HuH-7.5 (cell line): ENCODE data around the gene MB.
"Not testable (repeated sequence)": the region's sequence is repeated elsewhere in the genome, so short reads cannot be mapped to it uniquely, and the experiment has no call there.

Experiments used
- DNase-seq: peaks from one replicate; pipeline ENCODE4 v3.0.0; 2011; ENCODE audit warnings: low spot score

The MB gene

GRCh38 chr22:35637254-35637653, 20.1 kb upstream of the MB start:
- DNase-seq: no peak

DNA sequence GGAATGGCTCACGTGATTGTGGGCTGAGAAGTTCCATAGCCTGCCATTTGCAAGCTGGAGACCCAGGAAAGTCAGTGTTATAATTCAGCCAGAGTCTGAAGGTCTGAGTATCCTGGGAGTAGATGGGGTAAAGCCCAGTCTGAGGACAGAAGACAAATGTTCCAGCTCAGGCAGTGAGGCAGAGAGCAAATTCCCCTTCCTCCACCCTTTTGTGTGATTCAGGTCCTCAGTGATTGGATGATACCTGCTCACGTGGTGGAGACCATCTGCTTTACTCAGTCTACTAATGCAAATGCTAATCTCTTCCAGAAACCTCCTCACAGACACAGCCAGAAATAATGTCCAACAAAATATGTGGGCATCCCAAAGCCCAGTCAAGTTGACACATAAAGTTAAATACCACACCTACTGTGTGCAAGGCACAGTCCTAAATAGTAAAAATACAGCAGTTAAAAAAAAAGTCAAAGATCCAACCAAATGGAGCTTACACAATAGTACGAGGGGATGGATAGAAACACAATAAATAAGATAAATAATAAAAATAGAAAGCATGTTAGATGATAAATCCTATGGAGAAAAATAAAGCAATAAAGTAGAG, 17.9 kb upstream of the MB start:
- no peak for DNase-seq

DNA sequence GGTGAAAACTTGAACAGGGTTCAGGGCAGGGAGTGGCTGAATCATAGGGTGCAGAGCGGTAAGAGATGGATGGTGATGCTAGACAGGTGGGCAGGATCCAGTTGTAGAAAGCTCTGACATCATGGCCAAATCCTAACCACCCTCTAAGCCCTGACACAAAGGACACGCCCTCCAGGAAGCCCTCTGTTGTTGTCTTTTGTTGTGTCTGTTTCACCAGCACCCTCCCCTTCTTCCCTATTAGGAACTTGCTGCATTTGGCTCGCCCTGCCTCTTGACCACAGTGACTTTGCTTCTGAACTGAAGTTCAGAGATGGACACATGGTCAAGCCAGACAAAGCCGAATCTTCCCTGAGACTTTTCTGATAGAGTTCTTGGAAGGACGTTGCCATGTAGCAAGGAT, 16.9 kb upstream of the MB start:
- no peak for DNase-seq

- no peak for DNase-seq
These were observed 16.4 kb upstream of the MB start for GRCh38 chr22:35633520-35633919.

- no peak for DNase-seq
These were observed 15.8 kb upstream of the MB start for GRCh38 chr22:35632935-35633334.

GRCh38 chr22:35631597-35631996, 14.5 kb upstream of the MB start:
- peak; percentile 37 for DNase-seq

DNA sequence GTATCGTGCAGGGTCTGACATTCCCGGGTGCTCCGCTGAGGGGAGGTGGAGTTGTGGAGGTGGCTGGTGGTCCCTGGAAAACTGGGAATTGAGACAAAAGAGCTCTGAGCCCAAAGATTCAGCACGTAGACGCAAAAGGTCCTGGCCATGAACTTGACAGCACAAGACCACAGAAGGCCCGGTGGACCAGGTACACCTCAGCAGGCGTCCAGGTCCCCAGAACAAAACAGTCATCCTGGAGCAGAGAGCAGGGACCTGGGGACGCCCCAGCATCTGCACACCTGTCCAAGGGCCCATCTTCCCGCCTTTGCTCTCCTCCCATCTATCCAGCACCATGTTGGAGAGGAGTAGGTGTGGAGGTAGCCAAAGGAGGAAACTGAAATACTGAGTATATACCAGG, 13.8 kb upstream of the MB start:
- DNase-seq: no peak

GRCh38 chr22:35630387-35630793, 13.3 kb upstream of the MB start:
- DNase-seq: no peak

GRCh38 chr22:35629406-35630216, 12.5 kb upstream of the MB start:
- no peak for DNase-seq

DNA sequence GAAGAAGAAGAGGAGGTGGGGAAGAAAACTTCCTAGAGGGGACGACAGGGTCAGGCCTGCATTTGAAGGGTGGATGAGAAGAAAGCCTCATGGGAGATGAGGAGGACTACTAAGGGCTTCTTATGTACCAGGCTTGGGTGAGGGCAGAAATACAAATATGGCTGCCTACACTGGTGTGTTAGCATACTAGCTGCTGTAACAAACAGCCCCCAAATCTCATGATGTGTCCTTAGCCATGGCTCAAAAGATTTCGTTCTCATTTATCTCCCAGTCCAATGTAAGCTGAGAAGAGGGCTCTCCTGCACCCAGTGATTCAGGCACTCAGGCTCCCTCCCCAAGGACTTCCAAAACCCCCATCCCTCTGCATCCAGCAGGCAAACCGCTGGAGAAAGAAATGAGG, 11.6 kb upstream of the MB start:
- DNase-seq: no peak

DNA sequence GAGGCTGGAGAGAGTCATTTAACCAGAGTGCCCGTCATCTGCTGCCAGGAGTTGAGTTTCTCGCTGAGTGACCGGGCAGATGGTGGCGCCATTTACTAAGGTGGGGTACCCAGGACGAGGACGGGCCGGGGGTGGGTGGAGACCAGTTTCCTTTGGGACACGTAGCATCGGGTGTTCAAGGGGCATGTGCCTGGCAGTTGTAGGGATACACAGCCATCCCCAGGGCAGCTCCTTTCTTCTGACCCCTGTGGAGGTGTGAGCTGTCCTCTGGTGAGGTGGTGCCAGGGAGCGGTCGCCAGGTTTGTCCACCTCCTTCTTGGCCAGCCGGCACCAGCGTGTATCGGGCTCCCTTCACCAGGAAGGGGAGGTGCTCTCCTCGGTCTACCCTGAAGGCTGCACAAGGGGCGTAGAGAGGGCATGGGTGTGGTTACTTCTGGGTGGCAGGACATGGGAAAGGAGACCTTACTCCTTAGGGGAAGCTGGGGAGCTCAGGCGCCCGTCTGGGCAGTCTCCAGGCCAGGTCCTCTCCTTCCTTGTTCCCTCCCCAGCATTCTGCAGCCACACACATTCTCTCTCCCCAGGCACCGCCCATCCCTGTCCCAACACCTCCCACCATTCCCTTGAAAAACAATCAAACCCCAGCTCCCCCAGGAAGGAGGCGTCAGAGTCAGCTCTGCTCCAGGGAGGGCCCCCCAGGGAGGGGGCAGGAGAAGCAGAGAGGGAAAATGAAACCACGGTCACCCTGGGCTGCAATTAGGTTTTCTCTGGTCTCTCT, 10.3 kb upstream of the MB start:
- peak; percentile 72 for DNase-seq

DNA sequence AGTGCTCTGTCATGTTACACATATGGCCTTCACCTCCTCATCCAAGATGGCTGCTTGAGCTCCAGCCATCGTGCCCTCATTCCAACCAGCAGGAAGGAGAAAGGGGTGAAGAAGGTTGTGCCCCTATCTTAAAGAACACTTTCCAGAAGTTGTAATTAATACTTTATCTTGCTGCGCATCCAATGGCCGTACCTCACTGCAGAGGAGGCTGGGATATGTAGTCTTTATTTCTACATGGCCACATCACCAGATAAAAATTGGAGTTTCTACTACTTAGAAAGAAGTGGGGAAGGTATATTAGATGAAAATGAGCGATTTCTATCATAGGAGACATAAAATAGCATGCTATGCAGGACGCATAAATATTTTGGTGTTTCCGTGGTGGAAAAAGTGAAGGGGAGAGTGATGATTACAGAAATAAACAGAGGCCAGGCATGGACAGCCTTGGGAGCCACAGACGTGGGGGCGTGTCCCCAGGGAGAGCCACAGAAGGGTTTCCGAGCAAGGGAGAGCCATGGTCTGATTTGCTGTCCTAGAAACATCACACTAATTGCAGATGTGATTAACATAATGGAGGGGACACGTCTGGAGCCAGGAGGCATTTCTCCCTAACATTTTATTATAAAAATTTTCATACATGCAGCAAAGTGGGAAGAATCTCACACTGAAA, 8.8 kb upstream of the MB start:
- no peak for DNase-seq

GRCh38 chr22:35624547-35624946, 7.4 kb upstream of the MB start:
- DNase-seq: no peak

- not testable (repeated sequence) for DNase-seq
These were observed 6.8 kb upstream of the MB start for GRCh38 chr22:35623885-35624284.

DNA sequence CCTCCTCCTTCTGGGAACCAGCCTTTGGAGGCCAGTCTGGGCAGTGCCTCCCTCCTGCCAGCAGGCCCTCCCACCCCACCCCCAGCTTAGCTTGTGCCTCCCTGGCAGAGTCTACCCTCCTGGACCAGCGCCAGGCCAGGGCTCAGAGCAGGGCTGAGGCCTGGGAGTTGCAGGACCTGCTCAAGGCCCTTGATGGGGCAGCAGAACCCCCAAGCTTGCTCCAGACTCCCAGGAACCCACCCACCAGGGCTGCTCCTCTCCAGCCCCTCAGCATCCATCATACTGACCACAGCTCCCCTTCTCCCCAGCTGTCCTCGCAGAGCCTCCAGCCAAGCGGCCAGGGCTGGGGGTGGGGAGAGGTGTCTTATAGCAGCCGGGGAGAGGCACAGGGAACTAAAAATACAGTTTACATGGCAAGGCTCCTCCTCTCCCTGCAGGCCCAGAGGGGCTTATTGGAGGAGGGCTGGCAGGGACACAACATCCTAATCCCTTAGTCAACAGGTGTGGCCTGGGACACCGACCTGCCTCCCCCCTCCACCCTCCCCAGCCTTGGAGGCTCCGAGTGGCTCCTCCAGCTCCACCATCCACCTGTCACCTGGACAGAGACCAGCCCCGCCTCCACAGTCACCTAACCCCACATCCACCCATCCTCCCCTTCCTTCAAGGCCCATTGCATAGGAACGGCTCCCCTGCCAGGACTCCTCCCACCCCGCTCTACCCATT, 5.2 kb upstream of the MB start:
- DNase-seq: no peak

GRCh38 chr22:35621451-35621850, 4.3 kb upstream of the MB start:
- DNase-seq: no peak

DNA sequence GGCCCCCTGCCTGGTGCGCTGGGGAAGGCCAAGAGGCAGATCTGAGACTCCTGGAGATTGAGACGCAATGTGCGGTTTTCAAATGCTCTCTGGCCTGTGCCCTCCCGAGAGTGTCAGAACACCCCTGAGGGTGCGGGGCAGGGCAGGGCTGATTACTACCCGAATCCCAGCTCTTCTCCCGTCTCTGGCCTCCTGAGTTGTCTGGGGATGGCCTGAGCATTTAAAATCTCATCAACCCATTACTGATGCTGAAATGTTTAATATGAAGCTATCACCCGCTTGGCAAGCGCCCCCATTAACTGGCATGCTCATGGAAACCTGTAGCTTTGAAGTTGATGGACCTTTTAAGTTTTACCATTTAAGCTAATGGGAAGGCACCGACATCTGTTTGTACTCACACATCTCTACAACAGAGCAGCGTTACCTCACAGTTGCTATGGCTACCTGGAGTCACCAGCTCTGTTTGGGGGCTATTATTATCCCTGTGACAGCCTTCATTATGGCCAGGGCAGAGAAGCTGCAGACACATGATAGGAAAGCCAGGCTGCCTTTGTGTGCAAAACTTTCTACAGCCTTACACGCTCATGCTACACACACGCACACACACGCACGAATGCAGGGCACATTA, 3.6 kb upstream of the MB start:
- no peak for DNase-seq

GRCh38 chr22:35619336-35620094, 2.4 kb upstream of the MB start:
- no peak for DNase-seq

DNA sequence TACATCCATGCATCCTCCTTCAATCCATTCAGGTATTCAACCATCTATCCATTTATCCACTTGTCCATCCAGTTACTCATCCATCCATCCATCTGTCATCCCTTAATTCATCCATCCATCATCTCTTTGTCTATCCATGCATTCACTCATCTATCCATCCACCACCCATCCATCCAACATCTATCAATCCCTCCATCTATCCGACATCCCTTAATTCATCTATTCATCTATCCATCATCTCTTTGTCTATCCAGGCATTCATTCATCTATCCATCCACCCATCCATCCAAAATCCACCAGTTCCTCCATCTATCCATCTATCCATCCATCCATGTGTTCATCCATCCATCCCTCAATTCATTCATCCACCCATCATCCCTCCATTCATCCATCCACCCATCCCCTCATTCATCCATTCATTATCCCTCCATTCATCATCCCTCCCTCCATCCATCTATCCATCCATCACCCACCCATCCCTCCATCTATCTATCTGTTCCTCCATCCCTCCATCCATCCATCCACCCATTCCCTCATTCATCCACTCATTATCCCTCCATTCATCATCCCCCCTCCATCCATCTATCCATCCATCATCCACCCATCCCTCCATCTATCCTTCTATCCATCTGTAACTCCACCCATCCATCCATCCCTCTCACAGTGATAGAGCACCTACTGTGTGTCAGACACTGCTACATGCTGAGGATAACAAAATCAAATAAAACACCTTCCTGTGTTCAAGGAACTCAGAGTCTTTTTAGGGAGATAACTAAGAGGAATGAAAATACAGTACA, 1.5 kb upstream of the MB start:
- DNase-seq: no peak

GRCh38 chr22:35616043-35616442, 1.1 kb downstream of the MB start:
- no peak for DNase-seq
